Measurements from ENCODE around the gene KLF1. TPM values are rescaled to one million over a fixed set of nuclear protein-coding genes. Genes with fewer than 3 reads are reported as not detected.

Gene KLF1
- total RNA-seq, 1 experiment from 2014 or later = not detected

DNA sequence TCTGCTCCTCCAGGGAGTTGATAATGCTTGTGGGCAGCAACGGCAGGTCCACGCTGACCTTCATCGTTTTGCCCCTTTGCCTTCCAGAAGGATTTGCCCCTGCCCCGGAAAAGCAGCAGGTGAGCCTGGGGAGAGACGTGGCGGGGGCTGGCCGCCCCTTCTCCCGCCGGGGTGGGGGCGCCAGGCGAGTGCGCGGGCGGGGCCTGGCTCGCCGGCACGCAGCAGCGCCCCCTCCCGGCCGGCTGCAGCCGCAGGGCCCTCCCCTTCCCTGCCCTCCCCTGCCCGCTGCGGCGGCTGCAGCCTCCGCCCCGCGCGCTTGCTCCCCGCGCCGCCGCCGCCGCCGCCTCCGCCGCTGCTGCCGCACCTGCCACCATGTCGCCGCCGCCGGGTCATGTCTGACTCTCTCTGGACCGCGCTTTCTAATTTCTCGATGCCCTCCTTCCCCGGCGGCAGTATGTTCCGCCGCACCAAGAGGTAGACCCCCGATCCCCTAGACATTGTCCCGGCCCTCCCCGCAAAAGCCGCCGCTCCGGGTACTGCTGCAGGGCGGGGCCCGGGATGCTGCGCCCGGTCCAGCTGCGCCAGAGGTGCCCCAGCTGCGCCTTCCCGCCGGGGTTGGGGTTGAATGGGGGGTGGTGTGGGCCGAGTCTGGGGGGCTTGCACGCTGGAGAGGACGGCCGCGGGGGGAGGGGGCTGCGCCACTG, 48.7 kb downstream of the KLF1 start, which contains the start of gene MAST1:
TSS of gene MAST1 (plus strand) at position 334 of the 704 bp plus-strand sequence. CDS start at position 392, 58 bp downstream.
- no peak for DNase-seq (ENCODE audit: low read depth)

DNA sequence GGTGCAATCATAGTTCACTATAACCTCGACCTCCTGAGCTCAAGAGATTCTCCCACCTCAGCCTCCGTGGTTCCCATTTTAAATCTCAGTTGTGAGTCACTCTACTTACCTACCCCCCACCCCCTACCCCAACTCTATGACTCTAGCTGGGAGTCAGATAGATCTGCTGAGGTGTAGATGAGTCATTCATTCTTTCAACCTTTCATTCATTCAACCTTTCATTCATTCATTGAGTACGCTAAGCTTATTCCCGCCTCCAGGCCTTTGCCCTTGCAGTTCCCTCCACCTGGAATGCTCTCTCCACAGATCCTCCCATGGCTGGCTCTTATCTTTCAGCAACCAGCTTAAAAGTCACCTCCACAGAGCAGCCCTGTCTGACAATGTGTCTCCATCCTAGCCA, 49.8 kb downstream of the KLF1 start:
- DNase-seq (ENCODE audit: low read depth) = no peak

DNA sequence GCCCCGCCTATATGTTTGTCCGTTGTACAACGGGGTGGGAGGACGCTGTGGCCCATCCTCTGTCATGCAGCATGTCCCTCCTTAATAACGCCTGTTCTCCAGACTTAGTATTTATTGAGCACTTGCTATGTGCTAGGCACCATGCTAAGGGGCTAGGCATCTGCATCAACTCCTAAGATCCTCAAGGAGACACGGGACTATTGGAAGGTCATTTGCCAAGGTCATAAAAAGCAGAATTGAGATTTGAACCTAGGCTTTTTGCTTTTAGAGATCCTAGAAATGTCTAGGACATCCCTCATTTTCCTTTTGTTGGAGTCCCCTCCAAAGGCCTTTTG, 50.5 kb downstream of the KLF1 start:
- no peak for DNase-seq (ENCODE audit: low read depth)

DNA sequence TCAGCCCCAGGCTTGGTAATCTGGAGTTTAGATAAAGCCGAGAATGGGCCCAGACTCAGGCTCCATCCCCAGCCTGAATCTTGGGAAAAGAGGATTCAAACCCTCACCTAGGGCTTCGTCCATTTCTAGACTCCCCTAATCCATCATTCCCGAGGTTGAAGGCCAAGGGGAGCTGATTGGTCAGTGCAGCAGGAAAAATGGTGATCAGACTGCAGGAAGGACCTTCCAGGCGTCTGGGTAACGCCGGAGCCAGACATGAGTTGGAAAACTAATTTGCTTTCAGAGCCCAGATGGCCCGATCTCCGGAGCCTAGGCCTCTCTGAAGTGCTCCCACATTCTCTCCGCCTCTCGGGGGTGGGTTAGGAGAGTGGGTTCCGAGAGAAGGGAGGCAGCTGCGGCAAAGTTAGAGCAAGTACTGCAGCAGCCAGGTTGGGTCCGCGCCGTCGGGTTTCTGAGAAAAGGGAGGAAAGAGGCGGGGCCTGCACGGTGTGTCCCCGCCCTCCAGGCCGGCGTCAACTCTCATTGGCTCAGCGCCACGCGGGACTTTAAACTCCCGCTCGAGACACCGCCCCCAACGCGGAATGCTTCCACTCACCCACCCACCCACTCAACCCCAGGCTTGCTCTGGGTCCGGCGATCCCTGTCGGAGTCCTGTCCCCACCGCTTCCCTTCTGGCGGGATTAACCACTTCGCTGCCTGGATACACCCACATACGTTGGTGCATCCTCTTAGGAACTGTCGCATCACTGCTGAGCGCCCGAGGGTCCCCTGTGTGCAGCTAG, 51.8 kb downstream of the KLF1 start:
- DNase-seq (ENCODE audit: low read depth) = no peak

GRCh38 chr19:12834566-12834943, 52.4 kb downstream of the KLF1 start, which contains the start of gene RTBDN:
Gene RTBDN, minus strand, starts transcription at chr19:12834579. Its CDS starts 4,600 bp downstream, at chr19:12829979.
- DNase-seq (ENCODE audit: low read depth) = no peak

Other genes with a start within 250 kb of the KLF1 start
- gene MAN2B1, start 220.5 kb downstream of the KLF1 start, total RNA-seq (2014; rRNA removed; shearing (Covaris generic)) = 22.6 and 25.2 TPM in 2 replicates
- 10.2 and 14.6 TPM in 2 replicates for gene WDR83, start 220.4 kb downstream of the KLF1 start, total RNA-seq (2014; rRNA removed; shearing (Covaris generic))
- gene DHPS, start 205.3 kb downstream of the KLF1 start, total RNA-seq (2014; rRNA removed; shearing (Covaris generic)) = 95.2 and 109 TPM in 2 replicates
- not detected in 2 replicates for gene GNG14, start 199.2 kb downstream of the KLF1 start, total RNA-seq (2014; rRNA removed; shearing (Covaris generic))
- gene FBXW9, start 190.6 kb downstream of the KLF1 start, total RNA-seq (2014; rRNA removed; shearing (Covaris generic)) = 21.6 and 24.4 TPM in 2 replicates
- 28.2 and 29.9 TPM in 2 replicates for gene TNPO2, start 163.3 kb downstream of the KLF1 start, total RNA-seq (2014; rRNA removed; shearing (Covaris generic))
- 276 and 304 TPM in 2 replicates for gene TRIR, start 152.5 kb downstream of the KLF1 start, total RNA-seq (2014; rRNA removed; shearing (Covaris generic))
- 115 and 127 TPM in 2 replicates for gene GET3, start 149.7 kb downstream of the KLF1 start, total RNA-seq (2014; rRNA removed; shearing (Covaris generic))
- 0.10 TPM in 1 of 2 replicates, not detected in the other for gene BEST2, start 135.4 kb downstream of the KLF1 start, total RNA-seq (2014; rRNA removed; shearing (Covaris generic))
- gene HOOK2, start 111.6 kb downstream of the KLF1 start, total RNA-seq (2014; rRNA removed; shearing (Covaris generic)) = 4.0 and 9.0 TPM in 2 replicates
- gene JUNB, start 95.7 kb downstream of the KLF1 start, total RNA-seq (2014; rRNA removed; shearing (Covaris generic)) = 44.1 and 61.9 TPM in 2 replicates
- gene PRDX2, start 85.4 kb downstream of the KLF1 start, total RNA-seq (2014; rRNA removed; shearing (Covaris generic)) = 443 and 513 TPM in 2 replicates
- gene THSD8, start 85.1 kb downstream of the KLF1 start, total RNA-seq (2014; rRNA removed; shearing (Covaris generic)) = not detected in 2 replicates
- 83.6 and 99.1 TPM in 2 replicates for gene RNASEH2A, start 80.6 kb downstream of the KLF1 start, total RNA-seq (2014; rRNA removed; shearing (Covaris generic))
- gene RTBDN, start 52.6 kb downstream of the KLF1 start, total RNA-seq (2014; rRNA removed; shearing (Covaris generic)) = 0.68 TPM in 1 of 2 replicates, not detected in the other
- gene MAST1, start 48.7 kb downstream of the KLF1 start, total RNA-seq (2014; rRNA removed; shearing (Covaris generic)) = 0.10 and 1.6 TPM in 2 replicates
- 33.6 and 36.1 TPM in 2 replicates for gene DNASE2, start 5.8 kb downstream of the KLF1 start, total RNA-seq (2014; rRNA removed; shearing (Covaris generic))
- 29.1 and 40.5 TPM in 2 replicates for gene GCDH, start 4.0 kb upstream of the KLF1 start, total RNA-seq (2014; rRNA removed; shearing (Covaris generic))
- gene SYCE2, start 32.1 kb upstream of the KLF1 start, total RNA-seq (2014; rRNA removed; shearing (Covaris generic)) = 0.20 and 3.0 TPM in 2 replicates
- 60.7 and 83.7 TPM in 2 replicates for gene FARSA, start 46.5 kb upstream of the KLF1 start, total RNA-seq (2014; rRNA removed; shearing (Covaris generic))
- 1,708 and 2,160 TPM in 2 replicates for gene CALR, start 51.4 kb upstream of the KLF1 start, total RNA-seq (2014; rRNA removed; shearing (Covaris generic))
- gene RAD23A, start 58.7 kb upstream of the KLF1 start, total RNA-seq (2014; rRNA removed; shearing (Covaris generic)) = 104 and 123 TPM in 2 replicates
- 41.2 and 65.1 TPM in 2 replicates for gene GADD45GIP1, start 70.0 kb upstream of the KLF1 start, total RNA-seq (2014; rRNA removed; shearing (Covaris generic))
- gene DAND5, start 82.4 kb upstream of the KLF1 start, total RNA-seq (2014; rRNA removed; shearing (Covaris generic)) = not detected in 2 replicates
- gene NFIX, start 108.3 kb upstream of the KLF1 start, total RNA-seq (2014; rRNA removed; shearing (Covaris generic)) = 19.6 and 22.5 TPM in 2 replicates
- 4.1 and 6.0 TPM in 2 replicates for gene LYL1, start 215.7 kb upstream of the KLF1 start, total RNA-seq (2014; rRNA removed; shearing (Covaris generic))
- gene TRMT1, start 229.5 kb upstream of the KLF1 start, total RNA-seq (2014; rRNA removed; shearing (Covaris generic)) = 39.7 and 46.4 TPM in 2 replicates
- 27.9 and 28.0 TPM in 2 replicates for gene NACC1, start 231.1 kb upstream of the KLF1 start, total RNA-seq (2014; rRNA removed; shearing (Covaris generic))

All from RPMI7951 (cell line).